Neuronal stem cell (in vitro differentiated cells): Measurements from ENCODE around the gene SLK.

Experiments used
- DNase-seq: peaks from one replicate; pipeline ENCODE4 v3.0.0-alpha.2; 2013; ENCODE audit warnings: low spot score
- H2AFZ ChIP-seq: one replicate; pipeline ENCODE4 v1.6.1; 2013; ENCODE audit warnings: mild to moderate bottlenecking, low read length, inconsistent platforms
- H2AK5ac ChIP-seq: 2 replicates; pipeline ENCODE4 v1.6.1; 2013; ENCODE audit warnings: low read depth, mild to moderate bottlenecking, inconsistent platforms, low read length, moderate library complexity, mixed read lengths
- H2BK120ac ChIP-seq: 2 replicates; pipeline ENCODE4 v1.6.1; 2013; ENCODE audit warnings: low read depth, mild to moderate bottlenecking, inconsistent platforms, low read length, moderate library complexity, mixed read lengths
- H2BK12ac ChIP-seq: one replicate; pipeline ENCODE4 v1.6.1; 2013; ENCODE audit warnings: low read length, inconsistent platforms
- H2BK15ac ChIP-seq: 2 replicates; pipeline ENCODE4 v1.6.1; 2013; ENCODE audit warnings: mild to moderate bottlenecking, low read length, inconsistent platforms, mixed read lengths
- H2BK5ac ChIP-seq: one replicate; pipeline ENCODE4 v1.6.1; 2013; ENCODE audit warnings: inconsistent platforms, mild to moderate bottlenecking, low read length, moderate library complexity
- H3K14ac ChIP-seq: one replicate; pipeline ENCODE4 v1.6.1; 2013; ENCODE audit warnings: low read length, inconsistent platforms
- H3K18ac ChIP-seq: 2 replicates; pipeline ENCODE4 v1.6.1; 2013; ENCODE audit warnings: low read length, inconsistent platforms
- H3K23ac ChIP-seq: 2 replicates; pipeline ENCODE4 v1.6.1; 2013; ENCODE audit warnings: low read depth, mild to moderate bottlenecking, mixed read lengths, low read length, inconsistent platforms; ENCODE audit not compliant: poor library complexity
- H3K27ac ChIP-seq: replicated peaks from 3 replicates; pipeline ENCODE4 v1.5.1; 2013; ENCODE audit warnings: low read length, inconsistent platforms
- H3K27me3 ChIP-seq, 3 experiments: 2 replicates each; pipeline ENCODE4 v1.6.1; 2013; ENCODE audit warnings: low read length in 3 of 3, mild to moderate bottlenecking in 2 of 3, inconsistent platforms in 1 of 3, low read depth in 1 of 3, mixed read lengths in 1 of 3, moderate library complexity in 1 of 3; ENCODE audit not compliant: control insufficient read depth in 3 of 3, insufficient read depth in 3 of 3
- H3K36me3 ChIP-seq, 2 donors: replicated peaks in 1 of 2; 2 replicates each; pipeline ENCODE4 v1.6.1; 2013; ENCODE audit warnings: low read length in 2 of 2; ENCODE audit not compliant: control insufficient read depth in 2 of 2, insufficient read depth in 2 of 2
- H3K4ac ChIP-seq: 2 replicates; pipeline ENCODE4 v1.6.1; 2013; ENCODE audit warnings: inconsistent platforms, mild to moderate bottlenecking, low read length, moderate library complexity
- H3K4me1 ChIP-seq, 2 donors: 1 replicate in 1 of 2; 2 replicates in 1 of 2; pipeline ENCODE4 v1.6.1; 2013; ENCODE audit warnings: low read length in 2 of 2, low read depth in 1 of 2; ENCODE audit not compliant: control insufficient read depth in 2 of 2, insufficient read depth in 1 of 2
- H3K4me2 ChIP-seq: one replicate; pipeline ENCODE4 v1.6.1; 2013; ENCODE audit warnings: mild to moderate bottlenecking, low read length, inconsistent platforms; ENCODE audit not compliant: insufficient read depth, poor library complexity, severe bottlenecking
- H3K4me3 ChIP-seq, 2 donors: 2 replicates each; pipeline ENCODE4 v1.5.1; 2013; ENCODE audit warnings: low read length in 2 of 2, mild to moderate bottlenecking in 2 of 2, inconsistent platforms in 1 of 2, moderate library complexity in 1 of 2
- H3K79me1 ChIP-seq: one replicate; pipeline ENCODE4 v1.6.1; 2013; ENCODE audit warnings: low read depth, mild to moderate bottlenecking, inconsistent platforms, low read length, moderate library complexity
- H3K9ac ChIP-seq: one replicate; pipeline ENCODE4 v1.6.1; 2013; ENCODE audit warnings: mild to moderate bottlenecking, low read depth, low read length, inconsistent platforms; ENCODE audit not compliant: poor library complexity
- H3K9me3 ChIP-seq, 2 donors: replicated peaks in 1 of 2; 2 replicates each; pipeline versions ENCODE3 to v1.6.1; 2013; ENCODE audit warnings: low read length in 2 of 2, mild to moderate bottlenecking in 2 of 2, inconsistent platforms in 1 of 2, low read depth in 1 of 2, mixed read lengths in 1 of 2, moderate library complexity in 1 of 2; ENCODE audit not compliant: control insufficient read depth in 2 of 2, insufficient read depth in 1 of 2
- H4K8ac ChIP-seq: one replicate; pipeline ENCODE4 v1.6.1; 2013; ENCODE audit warnings: low read depth, mild to moderate bottlenecking, inconsistent platforms, low read length, moderate library complexity
- H4K91ac ChIP-seq: one replicate; pipeline ENCODE4 v1.6.1; 2013; ENCODE audit warnings: low read length, low read depth, mild to moderate bottlenecking, inconsistent platforms; ENCODE audit not compliant: poor library complexity
- WGBS, 2 donors: extraction: QIAGEN DNeasy Blood & Tissue Kit; methylation state at CpG; one replicate each; pipeline ENCODE4 v1.1.7; 2013; ENCODE audit warnings: missing lambda C conversion rate in 2 of 2, mixed read lengths in 1 of 2; ENCODE audit not compliant: insufficient read length in 2 of 2, insufficient replicate concordance in 1 of 2; ENCODE audit errors: extremely low coverage in 2 of 2; 5-methylcytosine and 5-hydroxymethylcytosine counted together

Gene SLK

DNA sequence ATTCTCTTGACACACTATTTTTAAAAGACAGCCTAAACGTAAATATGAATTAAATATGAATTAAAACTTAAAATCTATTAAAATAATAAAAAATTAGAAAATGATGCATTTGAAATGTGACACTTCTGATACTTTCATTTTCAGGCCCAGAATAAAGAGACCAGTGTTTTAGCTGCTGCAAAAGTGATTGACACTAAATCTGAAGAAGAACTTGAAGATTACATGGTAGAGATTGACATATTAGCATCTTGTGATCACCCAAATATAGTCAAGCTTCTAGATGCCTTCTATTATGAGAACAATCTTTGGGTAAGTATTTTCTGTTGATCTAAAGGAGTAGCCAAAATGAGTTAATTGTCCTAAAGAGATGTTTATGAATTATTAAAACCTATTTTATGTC lies 23.6 kb downstream of the SLK start:
- Histone ChIP-seq H3K36me3 (peaks cover 0 to 46% of the 10 kb centered on the region in 2 donors), H3K27me3 (no peaks in the 10 kb centered on the region), H2BK120ac (no peak overlapping the region), H3K9me3 (no peaks in the 10 kb centered on the region), H3K23ac (no peak overlapping the region), H3K18ac (no peak overlapping the region), H2BK5ac (no peak overlapping the region), H3K9ac (no peak overlapping the region), H3K4me3 (no peak overlapping the region), H3K27ac (no peak overlapping the region), H3K14ac (no peak overlapping the region), H4K8ac (no peak overlapping the region), H2AFZ (no peak overlapping the region), H4K91ac (no peak overlapping the region), H3K79me1 (peaks cover 2% of the 10 kb centered on the region), H2BK15ac (no peak overlapping the region), H3K4me1 (peaks cover 0 to 2% of the 10 kb centered on the region in 2 donors), H3K4me2 (no peak overlapping the region), H3K4ac (no peak overlapping the region), H2BK12ac (no peak overlapping the region), H2AK5ac (no peak overlapping the region)
- no peak for DNase-seq
- WGBS, 2 donors = no CpG with 5 or more reads among the region's 1 CpG

DNA sequence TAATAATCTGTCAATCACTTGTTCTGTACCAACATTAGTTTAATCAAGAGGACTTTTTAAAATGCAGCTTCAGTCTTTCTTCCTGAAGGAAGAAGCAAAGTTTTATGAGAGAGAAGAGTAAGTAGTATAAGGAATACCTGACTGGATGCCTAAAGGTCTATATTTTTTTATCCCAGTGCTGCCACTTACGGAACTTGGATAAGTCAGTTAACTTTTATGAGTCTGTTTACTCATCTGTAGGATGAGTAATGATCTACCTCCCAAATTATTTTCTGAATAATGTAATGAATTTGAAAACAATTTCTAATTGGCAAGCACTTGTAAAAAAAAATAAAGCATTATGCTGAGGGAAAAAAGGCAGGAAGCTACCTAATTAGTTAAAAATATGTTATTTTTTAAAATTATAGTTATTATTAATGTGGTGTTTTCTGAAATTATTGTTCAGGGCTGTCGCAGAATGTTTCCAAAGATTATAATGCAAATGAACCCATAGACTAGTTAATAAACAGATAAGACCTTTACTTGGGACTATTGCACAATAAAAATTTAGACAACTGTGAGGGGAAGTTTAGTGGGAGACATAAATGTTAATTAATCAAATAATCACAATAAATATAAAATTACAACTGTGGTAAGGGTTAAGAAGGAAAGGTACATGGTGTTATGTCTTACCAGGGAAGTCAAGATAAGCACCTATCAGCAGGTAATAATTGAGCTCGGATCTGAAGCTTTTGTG lies 24.6 kb downstream of the SLK start:
- H3K4me1 ChIP-seq = no peaks in the 10 kb centered on the region
- H4K8ac ChIP-seq = no peak overlapping the region
- no peak overlapping the region for H3K14ac ChIP-seq
- no peak overlapping the region for H3K27ac ChIP-seq
- no peak overlapping the region for H2AFZ ChIP-seq
- no peak overlapping the region for H3K4me2 ChIP-seq
- no peak overlapping the region for H2BK15ac ChIP-seq
- H3K4ac ChIP-seq = no peak overlapping the region
- H4K91ac ChIP-seq = no peak overlapping the region
- H3K4me3 ChIP-seq = no peak overlapping the region
- H3K27me3 ChIP-seq = no peaks in the 10 kb centered on the region
- no peak overlapping the region for H2BK12ac ChIP-seq
- no peak overlapping the region for H2AK5ac ChIP-seq
- H3K18ac ChIP-seq = no peak overlapping the region
- H3K9ac ChIP-seq = no peak overlapping the region
- H3K23ac ChIP-seq = no peak overlapping the region
- no peak overlapping the region for H2BK5ac ChIP-seq
- no peak for DNase-seq
- H2BK120ac ChIP-seq = no peak overlapping the region
- no peaks in the 10 kb centered on the region for H3K9me3 ChIP-seq
- H3K36me3 ChIP-seq = peaks cover 0 to 52% of the 10 kb centered on the region in 2 donors
- H3K79me1 ChIP-seq = no peaks in the 10 kb centered on the region
- no CpG with 5 or more reads among the region's 3 CpGs for WGBS, 2 donors

DNA sequence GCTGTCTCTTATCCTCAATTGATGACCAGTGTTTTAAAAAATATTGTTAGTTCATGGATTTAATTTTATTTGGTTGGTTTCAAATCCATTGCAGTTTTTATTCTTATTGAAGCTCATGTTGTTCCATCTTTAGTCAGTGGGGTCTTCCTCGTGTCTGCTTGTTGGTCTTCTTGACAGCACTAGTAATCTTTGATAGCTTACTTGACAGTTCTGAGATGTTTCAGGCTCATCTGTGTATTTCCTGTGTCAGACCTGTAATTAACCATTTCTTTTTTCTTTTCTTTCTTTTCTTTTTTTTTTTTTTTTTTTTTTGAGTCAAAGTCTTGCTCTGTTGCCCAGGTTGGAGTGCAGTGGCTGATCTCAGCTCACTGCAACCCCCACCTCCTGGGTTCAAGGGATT lies 28.2 kb downstream of the SLK start:
- H3K18ac ChIP-seq = no peak overlapping the region
- no CpG with 5 or more reads among the region's 1 CpG for WGBS, 2 donors
- H4K8ac ChIP-seq = no peak overlapping the region
- no peak overlapping the region for H3K27ac ChIP-seq
- H2AFZ ChIP-seq = no peak overlapping the region
- H3K27me3 ChIP-seq = no peaks in the 10 kb centered on the region
- no peak overlapping the region for H2BK5ac ChIP-seq
- no peak overlapping the region for H3K4me2 ChIP-seq
- H3K4ac ChIP-seq = no peak overlapping the region
- H3K4me1 ChIP-seq = no peaks in the 10 kb centered on the region
- H3K36me3 ChIP-seq = peaks cover 0 to 88% of the 10 kb centered on the region in 2 donors
- H2BK120ac ChIP-seq = no peak overlapping the region
- H3K14ac ChIP-seq = no peak overlapping the region
- no peak overlapping the region for H4K91ac ChIP-seq
- no peak overlapping the region for H3K4me3 ChIP-seq
- peaks cover 0 to 3% of the 10 kb centered on the region in 2 donors for H3K9me3 ChIP-seq
- no peak overlapping the region for H2BK12ac ChIP-seq
- H3K79me1 ChIP-seq = no peaks in the 10 kb centered on the region
- H3K23ac ChIP-seq = no peak overlapping the region
- no peak overlapping the region for H2BK15ac ChIP-seq
- no peak for DNase-seq
- no peak overlapping the region for H2AK5ac ChIP-seq
- H3K9ac ChIP-seq = no peak overlapping the region

DNA sequence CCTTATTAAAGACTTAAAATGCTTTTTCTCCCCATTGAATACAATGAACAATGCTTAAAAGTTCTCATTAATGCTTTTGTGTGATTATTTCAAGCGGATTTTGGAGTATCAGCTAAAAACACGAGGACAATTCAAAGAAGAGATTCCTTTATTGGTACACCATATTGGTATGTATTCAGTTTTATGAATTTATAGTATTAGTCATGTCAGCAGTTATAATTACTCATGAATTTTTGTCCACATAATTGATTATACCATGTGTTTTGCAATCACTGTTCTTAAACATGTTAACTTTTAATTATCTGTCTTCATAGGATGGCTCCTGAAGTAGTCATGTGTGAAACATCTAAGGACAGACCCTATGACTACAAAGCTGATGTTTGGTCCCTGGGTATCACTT lies 31.9 kb downstream of the SLK start:
- H3K79me1 ChIP-seq = no peaks in the 10 kb centered on the region
- WGBS, 2 donors = no CpG with 5 or more reads among the region's 2 CpGs
- no peak overlapping the region for H3K23ac ChIP-seq
- H3K4ac ChIP-seq = no peak overlapping the region
- H3K4me1 ChIP-seq = no peaks in the 10 kb centered on the region
- no peak for DNase-seq
- H4K91ac ChIP-seq = no peak overlapping the region
- H3K9ac ChIP-seq = no peak overlapping the region
- no peak overlapping the region for H2BK12ac ChIP-seq
- H2BK15ac ChIP-seq = no peak overlapping the region
- no peak overlapping the region for H3K4me3 ChIP-seq
- no peak overlapping the region for H2AFZ ChIP-seq
- H3K9me3 ChIP-seq = peaks cover 0 to 3% of the 10 kb centered on the region in 2 donors
- H2AK5ac ChIP-seq = no peak overlapping the region
- H2BK120ac ChIP-seq = no peak overlapping the region
- H3K18ac ChIP-seq = no peak overlapping the region
- H3K27me3 ChIP-seq = no peaks in the 10 kb centered on the region
- H3K4me2 ChIP-seq = no peak overlapping the region
- H2BK5ac ChIP-seq = no peak overlapping the region
- no peak overlapping the region for H4K8ac ChIP-seq
- H3K14ac ChIP-seq = no peak overlapping the region
- H3K27ac ChIP-seq = no peak overlapping the region
- peaks cover 4 to 90% of the 10 kb centered on the region in 2 donors for H3K36me3 ChIP-seq
